Colonic mucosa (tissue), 4 donors: ENCODE measurements around the gene RNF157. TPM values are rescaled to one million over a fixed set of nuclear protein-coding genes. Genes with fewer than 3 reads are reported as not detected.

ENCODE experiments used
- DNase-seq: peaks from one replicate; pipeline ENCODE4 v3.0.0-alpha.2; 2020
- H3K27ac ChIP-seq: fragments of 200-600 bp; one replicate; pipeline ENCODE4 v1.8.0; 2021
- H3K27me3 ChIP-seq: fragments of 200-600 bp; one replicate; pipeline ENCODE4 v1.8.0; 2021
- H3K36me3 ChIP-seq: fragments of 200-600 bp; one replicate; pipeline ENCODE4 v1.8.0; 2021
- H3K4me1 ChIP-seq: fragments of 200-600 bp; one replicate; pipeline ENCODE4 v1.8.0; 2021; ENCODE audit warnings: mild to moderate bottlenecking
- H3K4me3 ChIP-seq: fragments of 200-600 bp; one replicate; pipeline ENCODE4 v1.8.0; 2021
- H3K9ac ChIP-seq, 2 donors: one replicate each; pipeline ENCODE4 v1.7.0; 2013; ENCODE audit warnings: control low read depth in 2 of 2, low read depth in 2 of 2, low read length in 2 of 2
- H3K9me3 ChIP-seq: fragments of 200-600 bp; one replicate; pipeline ENCODE4 v1.8.0; 2021
- CTCF ChIP-seq: fragments of 200-600 bp; IDR thresholded peaks from one replicate; pipeline ENCODE4 v1.8.0; 2022; ENCODE audit warnings: antibody characterized with exemption, mild to moderate bottlenecking
- intact Hi-C: fragments of 100-400 bp; cut with DNase I; formaldehyde crosslinking; loops from one replicate; pipeline ENCODE4 v1.14.1; 2022
- total RNA-seq, 2 donors: library from RNA; stranded (reverse); fragmentation: NEBNext Ultra II Directional in 1 of 2; extraction: Animal tissue kit (Norgen Biotek cat#: 25700) in 1 of 2; gene quantifications; one replicate each; pipeline ENCODE4 v1.2.1, GENCODE V29; 2021
- donor health status: healthy.
- donor health status: DM: no; HTN: no; CAD: no.
- donor health status: DM: no; HTN: no; CAD: no.

The RNF157 gene
- total RNA-seq, 2 donors from 2014 or later = 23.7 to 30.2 TPM

- Histone ChIP-seq H3K27me3 (no peaks in the 10 kb centered on the region), H3K27ac (peak overlapping the region; percentile 60), H3K4me3 (peak overlapping the region; percentile 67), H3K36me3 (no peaks in the 10 kb centered on the region), H3K9ac (peak overlapping the region; percentile 66 to 73), H3K9me3 (no peaks in the 10 kb centered on the region), H3K4me1 (no peaks in the 10 kb centered on the region)
- intact Hi-C loops = no loop called here
- no peak for TF ChIP-seq CTCF
- DNase-seq = no peak
Measured at GRCh38 chr17:76239538-76240274, 587 bp downstream of the RNF157 start.

DNA sequence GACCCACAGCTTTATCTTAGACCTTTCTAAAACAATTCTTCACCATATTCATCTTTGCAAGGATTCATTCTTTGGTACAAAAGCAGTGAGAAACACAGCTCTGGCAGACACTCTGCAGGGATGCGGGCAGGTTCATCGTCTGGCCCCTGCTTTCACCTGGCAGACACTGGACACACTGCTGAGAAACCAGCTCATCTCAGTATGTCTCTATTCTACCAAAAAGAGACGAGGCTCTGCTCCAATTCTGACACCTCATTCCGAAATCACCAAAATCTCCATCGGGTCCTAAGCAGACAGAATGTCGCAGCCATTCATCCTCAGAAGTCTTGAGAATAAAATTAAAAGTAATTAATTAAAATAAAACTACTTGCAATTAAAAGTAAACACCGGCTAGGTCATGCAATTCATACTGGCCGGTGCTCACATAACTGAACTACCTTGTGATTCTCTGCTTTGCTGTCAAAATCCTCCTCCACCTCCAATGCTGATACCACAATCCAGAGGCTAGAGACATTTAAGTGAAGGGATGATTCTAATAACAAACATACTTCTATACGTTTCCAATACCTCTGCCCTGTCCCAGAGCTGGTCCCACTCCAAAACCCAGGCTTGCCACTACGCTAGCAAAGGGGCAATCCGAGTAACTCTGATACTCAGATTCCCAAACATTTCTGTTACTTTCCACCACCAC is 1.3 kb downstream of the RNF157 start:
- TF ChIP-seq CTCF = no peak
- Histone ChIP-seq H3K27ac (peak overlapping the region; percentile 60), H3K4me3 (peak overlapping the region; percentile 67), H3K9me3 (no peaks in the 10 kb centered on the region), H3K27me3 (no peaks in the 10 kb centered on the region), H3K4me1 (no peaks in the 10 kb centered on the region), H3K36me3 (no peaks in the 10 kb centered on the region), H3K9ac (peak overlapping the region in 1 of 2 donors; percentile 66)
- DNase-seq = no peak
- intact Hi-C loops = no loop called here

- H3K27me3 ChIP-seq = no peaks in the 10 kb centered on the region
- no peak for TF ChIP-seq CTCF
- intact Hi-C loops = no loop called here
- H3K36me3 ChIP-seq = no peaks in the 10 kb centered on the region
- no peak for DNase-seq
- H3K9me3 ChIP-seq = no peaks in the 10 kb centered on the region
- H3K4me3 ChIP-seq = no peak overlapping the region
- no peaks in the 10 kb centered on the region for H3K4me1 ChIP-seq
- peak overlapping the region in 1 of 2 donors; percentile 49 for H3K9ac ChIP-seq
- H3K27ac ChIP-seq = no peak overlapping the region
Measured at GRCh38 chr17:76237859-76238313, 2.4 kb downstream of the RNF157 start.

- Histone ChIP-seq H3K36me3 (no peaks in the 10 kb centered on the region), H3K27me3 (no peaks in the 10 kb centered on the region), H3K9me3 (no peaks in the 10 kb centered on the region), H3K4me3 (no peak overlapping the region), H3K4me1 (no peaks in the 10 kb centered on the region), H3K27ac (no peak overlapping the region), H3K9ac (no peak overlapping the region)
- no peak for DNase-seq
- intact Hi-C loops = no loop called here
- no peak for TF ChIP-seq CTCF
Measured at GRCh38 chr17:76236603-76237002, 3.7 kb downstream of the RNF157 start.

- intact Hi-C loops = no loop called here
- H3K27me3 ChIP-seq = no peaks in the 10 kb centered on the region
- H3K9ac ChIP-seq = no peak overlapping the region
- no peaks in the 10 kb centered on the region for H3K36me3 ChIP-seq
- no peaks in the 10 kb centered on the region for H3K4me1 ChIP-seq
- no peak overlapping the region for H3K27ac ChIP-seq
- H3K9me3 ChIP-seq = no peaks in the 10 kb centered on the region
- H3K4me3 ChIP-seq = no peak overlapping the region
- DNase-seq = no peak
- no peak for TF ChIP-seq CTCF
Measured at GRCh38 chr17:76235883-76236282, 4.4 kb downstream of the RNF157 start.
